NCI-H1092 (cell line): ENCODE results near the gene RANBP17.

Experiments used
- DNase-seq: peaks from one replicate; lab custom pipeline; 2025; lab: John Stamatoyannopoulos, UW

Gene RANBP17

GRCh38 chr5:171092194-171092593 lies 230.4 kb downstream of the RANBP17 start:
- DNase-seq: no peak

GRCh38 chr5:171093598-171093997 lies 231.8 kb downstream of the RANBP17 start:
- DNase-seq: no peak

GRCh38 chr5:171094356-171094755 lies 232.5 kb downstream of the RANBP17 start:
- no peak for DNase-seq

GRCh38 chr5:171102877-171103610 lies 241.2 kb downstream of the RANBP17 start:
- no peak for DNase-seq

GRCh38 chr5:171107669-171108068 lies 245.9 kb downstream of the RANBP17 start:
- no peak for DNase-seq

GRCh38 chr5:171115519-171115918 lies 253.7 kb downstream of the RANBP17 start:
- no peak for DNase-seq

GRCh38 chr5:171116719-171117118 lies 254.9 kb downstream of the RANBP17 start:
- DNase-seq: no peak

- DNase-seq: no peak
These were observed 259.3 kb downstream of the RANBP17 start for GRCh38 chr5:171120986-171121622.

GRCh38 chr5:171121638-171122037 lies 259.8 kb downstream of the RANBP17 start:
- DNase-seq: no peak

- no peak for DNase-seq
These were observed 260.6 kb downstream of the RANBP17 start for GRCh38 chr5:171122372-171122771.

GRCh38 chr5:171123417-171123816 lies 261.6 kb downstream of the RANBP17 start:
- no peak for DNase-seq

- no peak for DNase-seq
These were observed 265.5 kb downstream of the RANBP17 start for GRCh38 chr5:171127314-171127713.

GRCh38 chr5:171128136-171128535 lies 266.3 kb downstream of the RANBP17 start:
- no peak for DNase-seq

- no peak for DNase-seq
These were observed 267.5 kb downstream of the RANBP17 start for GRCh38 chr5:171129308-171129707.

- DNase-seq: no peak
These were observed 269.7 kb downstream of the RANBP17 start for GRCh38 chr5:171131497-171131896.

GRCh38 chr5:171137768-171138525 lies 276.1 kb downstream of the RANBP17 start:
- no peak for DNase-seq

- no peak for DNase-seq
These were observed 277.4 kb downstream of the RANBP17 start for GRCh38 chr5:171139227-171139626.

GRCh38 chr5:171142617-171143016 lies 280.8 kb downstream of the RANBP17 start:
- DNase-seq: no peak

- no peak for DNase-seq
These were observed 281.4 kb downstream of the RANBP17 start for GRCh38 chr5:171143171-171143570.

- DNase-seq: no peak
These were observed 282.1 kb downstream of the RANBP17 start for GRCh38 chr5:171143926-171144325.

GRCh38 chr5:171149333-171149732 lies 287.5 kb downstream of the RANBP17 start:
- no peak for DNase-seq

- no peak for DNase-seq
These were observed 288.0 kb downstream of the RANBP17 start for GRCh38 chr5:171149772-171150171.

GRCh38 chr5:171152382-171152781 lies 290.6 kb downstream of the RANBP17 start:
- DNase-seq: no peak
